GM08714 (cell line): ENCODE data around the gene SCAMP1.
"Not testable (repeated sequence)": the region's sequence is repeated elsewhere in the genome, so short reads cannot be mapped to it uniquely, and the experiment has no call there.

Experiments used
- H3K4me3 ChIP-seq: fragments of 200-500 bp; sonication (Bioruptor generic); 2 replicates; pipeline ENCODE4 v1.5.1; 2014; ENCODE audit warnings: mild to moderate bottlenecking, low read length, inconsistent platforms
- ZNF274 ChIP-seq: IDR thresholded peaks from 2 replicates; pipeline ENCODE4 v1.6.1; 2012; ENCODE audit warnings: mild to moderate bottlenecking, low read depth, low read length

Gene SCAMP1

GRCh38 chr5:78429332-78429980 lies 69.0 kb downstream of the SCAMP1 start:
- H3K4me3 ChIP-seq: no peak overlapping the region
- TF ChIP-seq ZNF274: no peak

GRCh38 chr5:78430866-78431265 lies 70.4 kb downstream of the SCAMP1 start:
- no peak overlapping the region for H3K4me3 ChIP-seq
- TF ChIP-seq ZNF274: no peak

- no peak for TF ChIP-seq ZNF274
- H3K4me3 ChIP-seq: no peak overlapping the region
These were observed 73.6 kb downstream of the SCAMP1 start for GRCh38 chr5:78433972-78434371.

- no peak for TF ChIP-seq ZNF274
- H3K4me3 ChIP-seq: no peak overlapping the region
These were observed 87.5 kb downstream of the SCAMP1 start for GRCh38 chr5:78447775-78448424.

GRCh38 chr5:78449103-78449502 lies 88.7 kb downstream of the SCAMP1 start:
- H3K4me3 ChIP-seq: no peak overlapping the region
- no peak for TF ChIP-seq ZNF274

GRCh38 chr5:78457507-78457906 lies 97.1 kb downstream of the SCAMP1 start:
- H3K4me3 ChIP-seq: not testable (repeated sequence)

- TF ChIP-seq ZNF274: no peak
- no peak overlapping the region for H3K4me3 ChIP-seq
These were observed 98.4 kb downstream of the SCAMP1 start for GRCh38 chr5:78458843-78459242.

GRCh38 chr5:78467140-78467539 lies 106.7 kb downstream of the SCAMP1 start:
- no peak overlapping the region for H3K4me3 ChIP-seq
- no peak for TF ChIP-seq ZNF274

- no peak for TF ChIP-seq ZNF274
- no peak overlapping the region for H3K4me3 ChIP-seq
These were observed 107.4 kb downstream of the SCAMP1 start for GRCh38 chr5:78467752-78468357.

GRCh38 chr5:78471896-78472295 lies 111.5 kb downstream of the SCAMP1 start:
- no peak for TF ChIP-seq ZNF274
- no peak overlapping the region for H3K4me3 ChIP-seq

GRCh38 chr5:78472469-78473106 lies 112.2 kb downstream of the SCAMP1 start:
- H3K4me3 ChIP-seq: no peak overlapping the region
- no peak for TF ChIP-seq ZNF274

GRCh38 chr5:78473751-78474150 lies 113.3 kb downstream of the SCAMP1 start:
- H3K4me3 ChIP-seq: no peak overlapping the region
- TF ChIP-seq ZNF274: no peak

GRCh38 chr5:78475370-78475769 lies 115.0 kb downstream of the SCAMP1 start:
- no peak for TF ChIP-seq ZNF274
- H3K4me3 ChIP-seq: no peak overlapping the region

GRCh38 chr5:78476795-78477194 lies 116.4 kb downstream of the SCAMP1 start:
- no peak overlapping the region for H3K4me3 ChIP-seq
- no peak for TF ChIP-seq ZNF274

- no peak for TF ChIP-seq ZNF274
- H3K4me3 ChIP-seq: no peak overlapping the region
These were observed 122.5 kb downstream of the SCAMP1 start for GRCh38 chr5:78482948-78483347.
